HG02884 (cell line): ENCODE measurements around the gene COX6B1.
"Not testable (repeated sequence)": the region's sequence is repeated elsewhere in the genome, so short reads cannot be mapped to it uniquely, and the experiment has no call there.

ENCODE experiments used
- ATAC-seq: cut with Tn5 transposase; IDR thresholded peaks from one replicate; pipeline ENCODE4 v1.9.1; 2021; ENCODE audit warnings: mild to moderate bottlenecking, moderate library complexity; ENCODE audit not compliant: unreplicated experiment

Gene COX6B1

GRCh38 chr19:35633727-35634440 lies 14.2 kb upstream of the COX6B1 start:
- ATAC-seq: no peak

GRCh38 chr19:35636651-35637050 lies 11.5 kb upstream of the COX6B1 start:
- no peak for ATAC-seq

GRCh38 chr19:35637165-35637564 lies 11.0 kb upstream of the COX6B1 start:
- ATAC-seq: no peak

- ATAC-seq: no peak
Measured at GRCh38 chr19:35639321-35639639, 8.8 kb upstream of the COX6B1 start.

- ATAC-seq: no peak
Measured at GRCh38 chr19:35639863-35640262, 8.3 kb upstream of the COX6B1 start.

- no peak for ATAC-seq
Measured at GRCh38 chr19:35641515-35642151, 6.5 kb upstream of the COX6B1 start, which contains the start of gene ETV2. Gene ETV2 (plus strand): TSS chr19:35641745. CDS start chr19:35642461, 716 bp downstream.

GRCh38 chr19:35642312-35642711 lies 5.8 kb upstream of the COX6B1 start:
- ATAC-seq: no peak

GRCh38 chr19:35642798-35643254 lies 5.3 kb upstream of the COX6B1 start:
- ATAC-seq: no peak

GRCh38 chr19:35643255-35644205 lies 4.6 kb upstream of the COX6B1 start:
- no peak for ATAC-seq

- peak; percentile 67 for ATAC-seq
Measured at GRCh38 chr19:35644206-35644986, 3.7 kb upstream of the COX6B1 start.

GRCh38 chr19:35644987-35645679 lies 3.0 kb upstream of the COX6B1 start:
- ATAC-seq: no peak

- ATAC-seq: no peak
Measured at GRCh38 chr19:35645680-35646511, 2.2 kb upstream of the COX6B1 start.

GRCh38 chr19:35650581-35650980 lies 2.5 kb downstream of the COX6B1 start:
- ATAC-seq: no peak

GRCh38 chr19:35654828-35655227 lies 6.7 kb downstream of the COX6B1 start:
- not testable (repeated sequence) for ATAC-seq

- no peak for ATAC-seq
Measured at GRCh38 chr19:35655600-35655999, 7.5 kb downstream of the COX6B1 start.

- no peak for ATAC-seq
Measured at GRCh38 chr19:35656700-35657099, 8.6 kb downstream of the COX6B1 start.

GRCh38 chr19:35657904-35658700 lies 10.0 kb downstream of the COX6B1 start:
- ATAC-seq: no peak

- no peak for ATAC-seq
Measured at GRCh38 chr19:35661995-35662340, 13.8 kb downstream of the COX6B1 start.
